ENCODE measurements around the gene SMAD3. TPM values are rescaled to one million over a fixed set of nuclear protein-coding genes. Genes with fewer than 3 reads are reported as not detected.

SMAD3 gene
- total RNA-seq, 6 experiments from 2014 or later: 9.2 to 34.0 (median 14.4) TPM

GRCh38 chr15:67212684-67213367, 147.4 kb downstream of the SMAD3 start:
- no peak for DNase-seq
- Histone ChIP-seq H3K4me3 (no peak overlapping the region), H3K4me1 (no peaks in the 10 kb centered on the region), H3K9me3 (no peaks in the 10 kb centered on the region), H3K27me3 (no peaks in the 10 kb centered on the region), H3K27ac (no peak overlapping the region), H3K36me3 (peaks cover 0 to 11% (median 0%) of the 10 kb centered on the region in 4 donors)
- no peak for TF ChIP-seq POLR2A (IDR thresholded peaks at IDR 0.05)
- no peak for TF ChIP-seq CTCF (IDR thresholded peaks at IDR 0.05)
- intact Hi-C loops (cut with DNase I): no loop called here
- no peak for ATAC-seq
- 90% methylated on average over 4 of the region's 4 CpGs for WGBS (ENCODE audit: insufficient coverage, low coverage, low lambda C conversion rate, missing lambda C conversion rate)

- TF ChIP-seq POLR2A (IDR thresholded peaks at IDR 0.05): no peak
- no peak for TF ChIP-seq CTCF (IDR thresholded peaks at IDR 0.05)
- intact Hi-C loops (cut with DNase I): no loop called here
- Histone ChIP-seq H3K27me3 (no peaks in the 10 kb centered on the region), H3K4me1 (no peaks in the 10 kb centered on the region), H3K4me3 (no peak overlapping the region), H3K36me3 (no peaks in the 10 kb centered on the region), H3K27ac (no peak overlapping the region), H3K9me3 (no peaks in the 10 kb centered on the region)
- 93% methylated on average over 6 of the region's 6 CpGs for WGBS (ENCODE audit: insufficient coverage, low coverage, low lambda C conversion rate, missing lambda C conversion rate)
- DNase-seq: no peak
- ATAC-seq: no peak
Measured at GRCh38 chr15:67215102-67215501, 149.7 kb downstream of the SMAD3 start.

GRCh38 chr15:67216859-67217258, 151.5 kb downstream of the SMAD3 start:
- H3K36me3 ChIP-seq: no peaks in the 10 kb centered on the region
- no peak for ATAC-seq
- TF ChIP-seq POLR2A (IDR thresholded peaks at IDR 0.05) (no peak), CTCF (IDR thresholded peaks at IDR 0.05) (no peak)

GRCh38 chr15:67218428-67218827, 153.0 kb downstream of the SMAD3 start:
- H3K27ac ChIP-seq: no peak overlapping the region
- no peaks in the 10 kb centered on the region for H3K4me1 ChIP-seq
- H3K27me3 ChIP-seq: no peaks in the 10 kb centered on the region
- DNase-seq (no peak), ATAC-seq (no peak)
- no peaks in the 10 kb centered on the region for H3K36me3 ChIP-seq
- H3K9me3 ChIP-seq: no peaks in the 10 kb centered on the region
- intact Hi-C loops (cut with DNase I): no loop called here
- H3K4me3 ChIP-seq: no peak overlapping the region
- no peak for TF ChIP-seq CTCF (IDR thresholded peaks at IDR 0.05)
- TF ChIP-seq POLR2A (IDR thresholded peaks at IDR 0.05): no peak

More at GRCh38 chr15:67216859-67217258, 151.5 kb downstream of the SMAD3 start:
- intact Hi-C loops (cut with DNase I): no loop called here
- H3K4me1 ChIP-seq: no peaks in the 10 kb centered on the region
- no peaks in the 10 kb centered on the region for H3K27me3 ChIP-seq
- no peak for DNase-seq
- no peaks in the 10 kb centered on the region for H3K9me3 ChIP-seq
- H3K27ac ChIP-seq: no peak overlapping the region
- H3K4me3 ChIP-seq: no peak overlapping the region

GRCh38 chr15:67219288-67219687, 153.9 kb downstream of the SMAD3 start:
- Histone ChIP-seq H3K27ac (no peak overlapping the region), H3K4me1 (no peaks in the 10 kb centered on the region), H3K27me3 (no peaks in the 10 kb centered on the region), H3K4me3 (no peak overlapping the region), H3K36me3 (no peaks in the 10 kb centered on the region), H3K9me3 (no peaks in the 10 kb centered on the region)
- TF ChIP-seq CTCF (IDR thresholded peaks at IDR 0.05): no peak
- TF ChIP-seq POLR2A (IDR thresholded peaks at IDR 0.05): no peak
- DNase-seq (no peak), ATAC-seq (no peak)
- 83% methylated on average over 1 of the region's 2 CpGs for WGBS (ENCODE audit: insufficient coverage, low coverage, low lambda C conversion rate, missing lambda C conversion rate)
- intact Hi-C loops (cut with DNase I): no loop called here
